HFFc6 (cell line): ENCODE data around the gene AIFM2. TPM values are rescaled to one million over a fixed set of nuclear protein-coding genes. Genes with fewer than 3 reads are reported as not detected.
A peak's percentile ranks its signal among the peaks of the same experiment; 100 is the strongest.

Experiments used
- DNase-seq: peaks from one replicate; pipeline ENCODE4 v3.0.0-alpha.2; 2018
- H3K27ac Mint-ChIP-seq: 2 replicates; pipeline ENCODE4 v1.8.0; 2020; ENCODE audit warnings: mild to moderate bottlenecking, mixed read lengths
- H3K27me3 Mint-ChIP-seq: 2 replicates; pipeline ENCODE4 v1.8.0; 2021; ENCODE audit warnings: mild to moderate bottlenecking, moderate library complexity, mixed read lengths; ENCODE audit not compliant: insufficient read depth
- H3K36me3 Mint-ChIP-seq: 2 replicates; pipeline ENCODE4 v1.8.0; 2021; ENCODE audit warnings: low read depth, mixed read lengths
- H3K4me1 Mint-ChIP-seq: 2 replicates; pipeline ENCODE4 v1.8.0; 2020; ENCODE audit warnings: low read depth, mixed read lengths
- H3K4me3 Mint-ChIP-seq: 2 replicates; pipeline ENCODE4 v1.8.0; 2020; ENCODE audit warnings: mild to moderate bottlenecking, moderate library complexity, mixed read lengths
- H3K9me3 Mint-ChIP-seq: 2 replicates; pipeline ENCODE4 v1.8.0; 2020; ENCODE audit warnings: mild to moderate bottlenecking, mixed read lengths
- CTCF ChIP-seq: fragments of 200-600 bp; sonication (generic); IDR thresholded peaks from 2 replicates; pipeline ENCODE4 v1.5.0; 2021; ENCODE audit warnings: antibody characterized with exemption, mild to moderate bottlenecking
- total RNA-seq, 6 experiments: library from RNA; stranded (reverse); fragmentation: NEBNext Ultra II Directional; extraction: Animal tissue kit (Norgen Biotek cat#: 25700); gene quantifications; 2 replicates in 1 of 6; 3 replicates in 5 of 6; pipeline ENCODE4 v1.2.3, GENCODE V29; 2021

Gene AIFM2
- total RNA-seq, 6 experiments from 2014 or later, result 5.1 to 12.3 (median 10.4) TPM

DNA sequence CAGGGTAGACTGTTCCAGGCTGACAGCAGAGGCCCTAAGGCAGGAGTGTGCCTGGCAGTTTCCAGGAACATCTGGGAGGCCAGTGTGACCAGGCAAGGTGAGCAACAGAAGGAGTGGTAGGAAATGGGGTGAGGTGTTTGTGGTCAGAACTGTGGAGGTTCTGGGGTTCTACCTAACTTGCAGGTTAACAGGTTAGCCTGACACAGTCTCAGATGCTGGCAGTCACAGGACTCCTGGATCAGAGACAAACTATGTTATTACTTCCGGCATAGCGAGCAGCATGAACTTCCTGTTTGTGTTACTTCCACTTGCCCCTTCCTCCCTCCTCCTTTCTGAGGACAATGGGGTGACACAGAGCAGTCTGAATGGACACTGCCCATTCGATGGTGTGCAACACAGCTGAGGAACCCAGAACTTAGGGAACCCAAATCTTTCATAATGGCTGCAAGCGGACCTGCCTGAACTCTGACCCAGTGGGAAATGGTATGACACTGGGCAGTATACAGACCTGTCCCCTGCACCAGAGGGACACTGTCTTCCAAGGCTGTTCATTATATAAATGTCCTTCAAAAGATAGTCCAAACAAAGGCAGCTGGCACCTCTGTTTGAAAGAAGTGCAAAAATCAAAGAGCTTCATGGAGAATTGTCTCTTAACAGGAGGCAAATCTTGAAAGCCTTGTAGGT lies 41.6 kb upstream of the AIFM2 start:
- Mint-ChIP-seq H3K4me3 (no peak overlapping the region), H3K36me3 (peaks cover 14% of the 10 kb centered on the region), H3K27me3 (peaks cover 2% of the 10 kb centered on the region), H3K4me1 (peaks cover 24% of the 10 kb centered on the region), H3K9me3 (peaks cover 8% of the 10 kb centered on the region), H3K27ac (no peak overlapping the region; the same call in 1 of the 2 replicates)
- TF ChIP-seq CTCF, result no peak
- no peak for DNase-seq

DNA sequence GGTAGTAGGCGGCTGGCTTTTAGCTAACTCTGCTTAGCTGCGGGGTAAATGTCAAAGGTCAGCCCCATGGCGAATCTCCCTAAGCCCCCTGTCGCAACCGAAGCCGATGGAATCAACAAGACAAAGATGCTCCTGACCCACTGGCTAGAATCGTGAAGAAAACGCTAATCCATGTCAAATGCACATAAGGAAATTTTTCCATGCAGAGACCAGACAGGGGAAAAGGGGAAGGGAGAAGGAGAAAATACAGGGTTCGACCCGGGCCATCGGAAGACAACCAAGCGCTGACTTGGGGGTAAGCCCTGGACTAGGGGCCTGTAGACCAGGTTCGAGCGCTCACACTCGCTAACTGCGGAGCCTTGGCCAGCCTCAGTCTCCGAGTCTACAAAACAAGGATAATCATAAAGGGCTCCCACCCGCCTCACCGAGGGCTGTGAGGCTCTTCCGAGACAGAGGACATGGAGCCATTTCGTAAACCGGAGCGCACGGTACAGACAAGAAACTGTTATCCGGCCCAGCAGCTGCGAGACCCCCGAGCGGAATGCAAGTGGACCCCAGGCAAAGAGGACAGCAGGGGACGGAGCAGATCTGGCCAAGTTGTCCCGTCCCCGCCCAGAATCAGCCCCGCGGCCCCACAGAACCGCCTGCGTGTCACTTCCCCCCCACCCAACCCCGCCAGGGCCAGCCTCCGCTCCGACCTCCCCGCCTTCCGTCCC lies 37.2 kb upstream of the AIFM2 start:
- Mint-ChIP-seq H3K9me3 (peaks cover 4% of the 10 kb centered on the region), H3K4me1 (peaks cover 56% of the 10 kb centered on the region), H3K36me3 (peaks cover 34% of the 10 kb centered on the region), H3K27ac (peak overlapping the region; percentile 97), H3K4me3 (peak overlapping the region; percentile 98), H3K27me3 (no peaks in the 10 kb centered on the region; the same call in 1 of the 2 replicates)
- DNase-seq, result no peak
- no peak for TF ChIP-seq CTCF

- Mint-ChIP-seq H3K27ac (peak overlapping the region; percentile 97), H3K4me3 (peak overlapping the region; percentile 98), H3K27me3 (no peaks in the 10 kb centered on the region; the same call in 1 of the 2 replicates), H3K36me3 (peaks cover 36% of the 10 kb centered on the region), H3K9me3 (peaks cover 4% of the 10 kb centered on the region), H3K4me1 (peaks cover 55% of the 10 kb centered on the region)
- TF ChIP-seq CTCF, result no peak
- DNase-seq, result no peak
Measured at GRCh38 chr10:70169011-70169410, 36.4 kb upstream of the AIFM2 start.

DNA sequence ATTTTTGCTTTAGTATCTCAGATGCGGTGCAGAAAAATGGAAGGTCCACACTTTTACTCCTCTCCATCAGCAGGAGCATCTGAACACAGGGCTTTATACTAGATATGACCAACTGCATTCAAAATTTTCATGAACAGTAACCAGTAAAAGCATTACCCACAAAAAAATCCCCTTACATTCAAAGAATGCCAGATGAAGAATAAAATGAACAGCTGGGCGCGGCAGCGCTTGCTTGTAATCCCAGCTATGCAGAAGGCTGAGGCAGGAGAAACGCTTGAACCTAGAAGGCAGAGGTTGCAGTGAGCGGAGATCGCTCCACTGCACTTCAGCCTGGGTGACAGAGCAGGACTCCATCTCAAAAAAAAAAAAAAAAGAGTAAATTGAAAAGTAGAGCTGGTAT lies 34.6 kb upstream of the AIFM2 start:
- Mint-ChIP-seq H3K9me3 (peaks cover 4% of the 10 kb centered on the region), H3K36me3 (peaks cover 47% of the 10 kb centered on the region), H3K27ac (no peak overlapping the region), H3K4me1 (peaks cover 69% of the 10 kb centered on the region), H3K4me3 (peak overlapping the region; percentile 45), H3K27me3 (no peaks in the 10 kb centered on the region)
- no peak for TF ChIP-seq CTCF
- DNase-seq, result no peak

DNA sequence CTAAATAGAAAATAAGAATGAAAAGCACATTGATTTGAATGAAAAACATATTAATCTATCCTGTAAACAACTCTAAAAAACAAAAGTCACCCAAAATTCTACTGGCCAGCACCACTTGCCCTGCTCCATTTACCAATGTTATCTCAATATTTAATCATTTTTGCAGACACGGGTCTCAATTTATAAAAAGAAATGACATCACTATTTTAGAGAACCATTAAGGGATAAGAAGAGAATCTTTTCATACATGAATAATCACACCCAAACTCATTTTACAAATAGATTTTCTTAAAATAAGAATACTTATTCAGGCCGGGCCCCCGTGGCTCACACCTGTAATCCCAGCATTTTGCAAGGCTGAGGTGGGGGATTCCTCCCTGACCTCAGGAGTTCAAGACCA lies 33.8 kb upstream of the AIFM2 start:
- H3K4me3 Mint-ChIP-seq, result no peak overlapping the region
- no peak overlapping the region for H3K27ac Mint-ChIP-seq
- peaks cover 48% of the 10 kb centered on the region for H3K36me3 Mint-ChIP-seq

More for the DNA sequence above, 33.8 kb upstream of the AIFM2 start:
- no peak for DNase-seq
- no peak for TF ChIP-seq CTCF
- H3K4me1 Mint-ChIP-seq, result peaks cover 76% of the 10 kb centered on the region
- H3K9me3 Mint-ChIP-seq, result peaks cover 4% of the 10 kb centered on the region
- H3K27me3 Mint-ChIP-seq, result no peaks in the 10 kb centered on the region; the same call in 1 of the 2 replicates
